Suprapubic skin (tissue), 4 donors: ENCODE measurements around the gene PXMP2. TPM values are rescaled to one million over a fixed set of nuclear protein-coding genes. Genes with fewer than 3 reads are reported as not detected.

Experiments used
- total RNA-seq, 4 donors: library from RNA; depleted of rRNA; stranded (reverse); fragments of >200 nt; gene quantifications; one replicate each; pipeline ENCODE4 v1.1.0, GENCODE V29; 2016

PXMP2 gene
- total RNA-seq, 4 donors from 2014 or later: 10.0 to 30.0 (median 22.4) TPM

Other genes starting within 250 kb of the PXMP2 start
- gene FBRSL1, start 197.4 kb upstream of the PXMP2 start, total RNA-seq: 10 to 100 TPM; 26.0 to 33.7 (median 27.2) TPM
- not detected for gene LRCOL1, start 77.0 kb upstream of the PXMP2 start, total RNA-seq
- not detected for gene P2RX2, start 68.8 kb upstream of the PXMP2 start, total RNA-seq
- 100 to 1,000 TPM in 1 of 4 donors, 10 to 100 TPM in 3; 34.1 to 130 (median 43.3) TPM for gene POLE, start 245 bp upstream of the PXMP2 start, total RNA-seq
- 10 to 100 TPM; 31.4 to 43.1 (median 38.7) TPM for gene PGAM5, start 23.3 kb downstream of the PXMP2 start, total RNA-seq
- 100 to 1,000 TPM in 2 of 4 donors, 10 to 100 TPM in 2; 74.7 to 222 (median 111) TPM for gene ANKLE2, start 74.2 kb downstream of the PXMP2 start, total RNA-seq
- gene GOLGA3, start 141.3 kb downstream of the PXMP2 start, total RNA-seq: 10 to 100 TPM; 75.8 to 98.4 (median 81.0) TPM
- 10 to 100 TPM; 31.4 to 57.9 (median 40.3) TPM for gene CHFR, start 200.0 kb downstream of the PXMP2 start, total RNA-seq